ENCODE measurements around the gene NKX2-1.
"Not testable (repeated sequence)": the region's sequence is repeated elsewhere in the genome, so short reads cannot be mapped to it uniquely, and the experiment has no call there.

The NKX2-1 gene

DNA sequence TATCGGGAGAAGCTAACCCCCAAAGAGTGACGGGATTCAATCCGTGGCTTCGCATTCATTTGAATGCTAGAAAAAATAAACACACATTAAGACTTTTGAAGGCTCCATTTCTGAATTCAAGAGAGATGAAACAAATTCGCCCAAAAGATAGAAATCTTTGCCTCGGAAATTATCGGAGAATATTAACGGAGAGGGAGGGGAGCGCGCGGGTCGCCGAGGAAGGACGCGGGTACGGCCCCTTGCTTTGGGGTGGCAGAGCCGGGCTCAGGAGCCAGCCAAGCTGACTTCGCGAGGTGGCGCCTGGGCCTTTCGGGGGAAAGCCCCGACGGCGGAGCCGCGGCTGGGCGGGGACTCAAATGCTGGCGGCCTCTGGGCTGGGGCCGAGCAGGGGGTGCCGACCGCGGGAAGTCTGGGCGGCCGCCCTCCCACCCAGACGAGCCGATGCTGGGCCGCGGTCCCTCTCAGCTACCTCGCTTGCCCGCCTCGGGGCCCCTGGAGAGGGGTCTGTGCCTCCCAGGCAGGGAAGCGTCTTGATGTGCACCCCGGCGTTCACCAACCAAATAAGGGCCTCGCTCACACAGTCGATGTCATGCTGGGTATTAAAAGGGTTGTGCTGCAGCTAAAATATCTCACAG lies 14.7 kb downstream of the NKX2-1 start:
- DNase-seq: no peak

DNA sequence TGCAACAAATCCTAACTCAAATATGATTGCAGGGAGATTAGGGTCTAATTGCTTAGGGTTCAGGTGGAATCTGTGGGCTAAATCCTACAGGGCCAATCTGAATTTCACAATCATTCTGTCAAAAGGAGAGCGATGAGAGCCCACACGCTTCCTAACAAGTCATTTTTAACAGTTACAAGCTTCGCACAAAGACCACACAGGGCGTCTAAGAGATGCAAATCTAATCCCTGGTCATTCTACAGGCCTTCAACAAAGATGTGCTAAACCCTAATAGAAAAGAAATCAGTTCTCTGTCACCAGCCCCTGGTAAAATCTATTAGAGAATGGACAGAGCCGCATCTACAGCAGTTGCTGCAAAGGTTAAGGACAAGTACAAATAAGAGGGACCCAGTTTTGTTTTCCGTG lies 15.3 kb downstream of the NKX2-1 start:
- DNase-seq: no peak

DNA sequence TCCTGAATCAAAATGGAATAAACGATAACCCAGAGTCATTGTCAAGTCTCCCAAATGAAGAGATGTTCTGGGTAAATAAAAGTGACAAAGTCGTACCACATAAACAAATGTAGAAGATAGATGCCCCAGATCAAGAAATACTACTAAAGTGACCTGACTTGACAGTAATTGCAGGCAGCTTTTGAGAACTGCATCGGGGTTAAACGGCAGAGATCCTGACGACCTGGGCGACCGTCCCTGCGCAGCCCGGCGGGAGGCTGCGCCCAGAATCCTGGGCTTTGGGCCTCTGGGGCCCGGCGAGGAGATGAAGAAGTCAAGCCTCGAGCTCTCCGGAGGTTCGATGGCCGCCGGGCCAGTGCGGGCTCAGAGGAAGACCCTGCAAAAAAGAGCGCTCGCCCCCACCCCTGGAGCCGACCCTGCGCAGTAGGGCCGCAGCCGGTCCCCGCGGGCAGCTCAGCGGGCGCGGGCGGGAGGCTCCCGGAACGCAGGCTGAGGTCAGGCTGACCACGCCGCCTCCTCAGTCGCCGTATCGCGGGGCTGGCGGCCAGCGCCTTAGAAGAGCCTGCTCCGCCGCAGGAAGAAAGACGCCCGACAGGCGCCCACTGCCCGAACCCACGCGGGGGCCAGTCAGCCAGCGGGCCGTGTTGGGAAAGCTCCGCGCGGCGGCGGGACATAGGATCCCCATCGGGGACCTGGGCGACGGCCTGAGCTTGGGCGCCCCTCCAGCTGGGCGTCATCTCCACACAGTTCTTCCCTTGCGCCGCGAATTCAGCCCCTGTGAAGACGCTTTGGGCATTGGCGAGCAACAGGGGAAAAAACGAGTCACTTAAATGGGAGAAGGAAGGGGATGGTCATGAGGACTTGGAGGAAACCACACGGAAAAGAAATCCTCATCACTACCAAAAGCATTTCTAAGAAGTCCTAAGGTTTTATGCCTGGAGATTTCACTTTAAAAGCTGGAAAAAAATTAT lies 16.0 kb downstream of the NKX2-1 start:
- no peak for DNase-seq

DNA sequence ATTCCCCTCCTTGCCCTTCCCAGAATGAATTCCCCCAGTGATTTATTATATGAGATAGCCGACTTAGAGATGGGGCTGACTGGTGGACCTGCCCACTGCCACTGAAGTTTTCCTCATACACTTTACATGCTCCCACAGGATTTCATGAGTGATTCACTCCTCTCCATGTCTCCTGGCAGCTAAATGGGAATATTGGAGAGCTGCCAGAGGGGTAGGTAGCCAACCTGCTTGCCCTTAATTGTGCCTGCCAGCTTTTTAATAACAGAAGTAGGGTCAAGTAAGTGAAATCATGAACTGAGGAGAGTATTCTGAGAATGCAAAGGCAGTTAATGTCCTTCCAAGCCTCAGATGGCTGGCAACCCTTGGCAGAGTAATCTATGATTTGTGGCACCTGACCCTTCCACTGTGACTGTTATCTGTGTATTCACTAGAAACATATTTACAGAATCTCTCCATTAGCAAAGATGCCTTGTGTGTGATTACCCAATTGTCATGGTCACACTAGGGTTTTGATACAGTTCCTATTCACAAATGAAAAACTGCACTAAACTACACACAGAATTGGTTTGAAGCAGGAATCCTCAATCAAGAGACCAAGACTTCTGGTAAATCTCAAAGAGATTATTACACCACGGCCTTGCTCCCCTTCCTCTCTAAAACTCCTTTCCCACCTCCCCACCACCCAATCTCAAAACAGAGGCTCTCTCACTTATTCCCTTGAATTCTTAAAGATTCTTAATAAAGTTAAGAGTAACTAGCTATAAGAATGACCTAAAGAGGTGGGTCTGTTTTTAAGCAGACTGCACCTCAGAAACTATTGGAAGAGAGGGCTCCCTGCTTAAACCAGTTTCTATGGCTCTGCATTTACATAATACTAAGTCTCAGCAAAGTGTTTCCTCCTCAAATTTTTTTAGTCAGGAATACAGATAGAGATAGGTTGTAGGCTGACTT lies 17.2 kb downstream of the NKX2-1 start:
- DNase-seq: no peak

DNA sequence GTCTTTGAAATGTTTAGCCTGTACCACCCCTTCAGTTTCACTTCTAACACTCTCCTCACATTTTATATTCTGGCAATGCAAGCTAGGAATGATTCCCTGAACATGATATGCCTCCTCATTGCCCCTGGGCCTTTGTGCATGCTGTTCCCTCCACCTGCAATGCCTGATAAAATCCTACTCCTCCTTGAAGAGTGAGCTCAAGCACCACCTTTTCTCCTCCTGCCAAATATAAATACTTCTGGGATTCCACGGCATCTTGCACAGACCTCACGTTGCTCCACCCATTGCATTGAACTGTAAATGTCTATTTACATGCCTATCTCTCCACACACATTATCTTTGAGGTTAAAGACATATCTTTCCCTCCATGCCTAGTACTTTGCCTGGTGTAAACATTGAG lies 21.1 kb downstream of the NKX2-1 start:
- DNase-seq: no peak

DNA sequence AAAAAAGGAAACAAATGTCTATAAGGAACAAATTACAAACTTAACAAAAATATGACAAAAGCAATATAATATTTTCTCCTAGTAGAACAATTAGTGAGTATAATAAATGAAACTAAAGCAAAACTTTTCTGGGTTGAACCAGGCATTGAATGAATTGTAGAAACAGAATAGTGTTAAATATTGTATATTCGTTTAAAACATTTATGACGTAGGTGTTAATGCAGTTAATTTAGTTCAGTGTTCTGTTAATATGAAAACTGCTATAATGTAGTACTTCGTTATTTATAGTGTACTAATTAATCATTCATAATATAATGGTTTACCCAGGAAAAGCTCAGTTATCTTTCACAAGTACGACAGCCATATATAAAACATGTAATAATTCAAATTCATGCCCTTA lies 23.7 kb downstream of the NKX2-1 start:
- no peak for DNase-seq

DNA sequence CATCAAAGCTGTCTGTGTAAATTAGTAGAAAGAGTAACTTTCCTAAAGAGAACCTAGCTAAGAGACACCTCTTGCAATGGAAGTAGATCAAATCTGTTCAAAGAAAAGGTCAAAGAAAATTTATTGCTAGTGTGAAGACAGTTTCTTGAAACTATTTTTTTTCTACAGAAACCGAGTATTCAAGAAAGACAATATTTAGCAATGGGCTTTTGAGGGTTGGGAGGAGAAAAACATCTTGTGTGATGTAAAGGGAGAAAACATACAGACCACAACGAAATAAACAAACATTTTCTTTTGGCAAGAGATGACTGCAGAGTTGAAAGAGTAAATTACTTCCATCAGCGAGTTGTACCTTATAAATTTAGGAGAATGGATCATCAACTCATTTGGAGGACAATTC lies 24.4 kb downstream of the NKX2-1 start:
- no peak for DNase-seq

DNA sequence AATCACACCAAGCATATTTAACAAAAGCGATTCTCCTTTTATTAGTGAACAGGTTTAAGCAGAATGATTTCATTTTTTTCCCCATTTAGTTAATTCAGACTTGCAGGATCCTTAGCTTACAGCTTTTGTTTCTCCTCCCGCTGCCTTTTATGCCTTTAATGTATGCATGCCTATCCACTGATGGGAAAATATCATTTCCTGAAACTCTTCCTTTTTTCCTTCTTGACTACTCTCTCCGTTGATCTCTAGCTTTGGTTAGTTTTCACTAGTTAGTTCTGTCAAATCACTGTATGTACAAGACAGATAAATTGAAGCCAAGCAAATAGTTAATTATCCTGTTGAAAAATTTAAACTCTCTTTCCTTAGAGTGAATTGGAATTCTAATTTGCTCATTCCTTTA lies 26.3 kb downstream of the NKX2-1 start:
- DNase-seq: no peak

DNA sequence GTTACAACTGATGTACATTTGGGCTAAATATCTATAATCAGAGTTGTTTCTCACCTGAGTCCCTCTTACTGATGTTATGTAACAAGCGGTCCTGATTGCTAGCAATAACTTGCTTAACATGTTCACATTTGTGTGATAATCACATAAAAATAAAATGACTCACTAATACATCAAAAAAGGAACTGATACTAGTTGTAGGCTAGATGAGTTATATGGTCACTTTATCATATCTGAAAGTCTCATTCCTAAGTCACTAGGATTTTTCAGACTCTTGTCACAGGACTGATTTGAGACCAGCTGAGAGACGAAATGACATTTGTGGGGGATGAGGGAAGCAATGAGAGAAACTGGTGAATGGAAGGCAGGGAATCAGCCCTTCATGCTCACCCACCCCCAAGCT lies 34.3 kb downstream of the NKX2-1 start:
- no peak for DNase-seq

DNA sequence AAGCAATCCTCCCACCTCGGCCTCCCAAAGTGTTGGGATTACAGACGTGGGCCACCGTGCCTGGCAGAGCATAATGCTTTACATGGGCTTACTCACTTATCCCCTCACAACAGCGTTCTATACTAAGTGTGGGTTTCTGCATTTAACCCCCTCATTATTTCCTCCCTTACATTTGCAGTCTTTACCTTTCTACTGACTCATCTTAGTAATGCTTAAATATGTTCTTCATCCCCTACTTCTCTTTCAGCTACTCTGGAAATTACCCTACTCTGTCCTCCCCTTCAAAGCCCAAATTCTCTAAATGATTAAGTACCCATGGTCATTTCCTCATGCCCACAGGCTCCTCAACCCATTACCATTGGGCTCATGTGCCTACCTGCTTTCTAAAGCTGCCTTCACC lies 40.7 kb downstream of the NKX2-1 start:
- no peak for DNase-seq

DNA sequence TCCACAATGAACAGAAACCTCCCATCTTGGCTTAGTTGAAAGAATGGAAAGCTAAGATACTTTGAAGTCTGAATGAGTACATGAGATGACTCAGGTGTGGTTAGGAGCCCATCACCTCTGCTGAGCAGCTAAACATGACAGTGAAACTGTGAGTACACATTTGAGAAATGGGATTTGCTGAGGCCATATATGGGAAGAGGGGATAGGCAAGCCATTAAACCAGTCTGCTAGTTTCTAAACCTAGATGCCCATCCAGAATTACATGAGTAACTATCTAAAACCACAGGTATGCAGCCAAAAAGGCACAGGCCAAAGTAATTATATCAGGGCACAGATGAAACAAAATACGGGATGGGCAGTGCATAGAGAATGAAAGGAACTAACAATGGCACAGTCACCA lies 41.2 kb downstream of the NKX2-1 start:
- no peak for DNase-seq

DNA sequence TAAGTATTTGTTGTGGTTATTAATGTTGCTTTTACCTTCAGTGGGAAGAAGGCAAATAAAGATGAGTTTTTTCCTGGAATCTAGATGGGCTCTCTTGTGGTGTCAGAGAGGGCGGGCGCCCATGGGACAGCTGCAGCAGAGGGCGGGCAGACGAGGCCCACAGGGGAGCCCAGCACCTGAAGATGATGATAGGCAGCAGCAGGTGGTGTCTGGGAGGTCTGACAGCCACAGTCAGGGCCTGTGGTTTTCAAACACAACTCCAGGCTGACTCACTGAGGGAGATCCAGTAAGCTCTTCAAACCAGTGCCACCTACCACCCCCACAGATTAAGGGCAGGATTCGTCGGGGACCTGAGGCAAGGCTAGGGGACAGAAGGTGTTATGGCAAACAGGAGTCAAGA lies 42.8 kb downstream of the NKX2-1 start:
- no peak for DNase-seq

DNA sequence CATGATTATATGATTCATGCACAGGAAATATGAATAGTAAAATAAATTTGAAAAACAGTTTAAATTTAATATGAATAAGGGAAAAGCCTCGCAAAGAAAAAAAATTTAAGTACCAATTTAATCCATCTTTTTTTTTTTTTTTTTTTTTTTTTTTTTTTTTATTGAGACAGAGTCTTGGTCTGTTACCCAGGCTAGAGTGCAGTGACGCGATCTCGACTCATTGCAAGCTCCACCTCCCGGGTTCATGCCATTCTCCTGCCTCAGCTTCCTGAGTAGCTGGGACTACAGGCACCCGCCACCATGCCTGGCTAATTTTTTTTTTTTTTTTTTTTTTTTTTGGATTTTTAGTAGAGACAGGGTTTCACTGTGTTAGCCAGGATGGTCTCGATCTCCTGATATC lies 44.0 kb downstream of the NKX2-1 start:
- DNase-seq: not testable (repeated sequence)

DNA sequence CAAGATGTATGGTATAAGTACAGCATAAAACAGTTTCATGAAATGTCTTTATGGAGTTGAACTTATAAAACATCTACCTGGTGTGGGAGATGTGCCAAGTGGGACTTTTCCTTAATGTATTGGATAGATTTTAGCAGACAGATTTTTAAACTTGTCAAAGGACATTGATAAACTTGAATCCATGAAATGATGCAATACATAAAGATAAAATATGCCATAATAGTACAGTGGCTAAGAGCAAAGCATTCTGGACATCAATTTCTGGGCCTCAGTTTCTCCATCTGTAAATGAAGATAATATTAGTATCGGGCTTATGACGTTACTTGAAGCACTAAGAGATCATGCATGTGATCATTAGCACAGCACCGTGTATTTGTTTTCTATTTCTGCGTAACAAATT lies 45.4 kb downstream of the NKX2-1 start:
- no peak for DNase-seq

DNA sequence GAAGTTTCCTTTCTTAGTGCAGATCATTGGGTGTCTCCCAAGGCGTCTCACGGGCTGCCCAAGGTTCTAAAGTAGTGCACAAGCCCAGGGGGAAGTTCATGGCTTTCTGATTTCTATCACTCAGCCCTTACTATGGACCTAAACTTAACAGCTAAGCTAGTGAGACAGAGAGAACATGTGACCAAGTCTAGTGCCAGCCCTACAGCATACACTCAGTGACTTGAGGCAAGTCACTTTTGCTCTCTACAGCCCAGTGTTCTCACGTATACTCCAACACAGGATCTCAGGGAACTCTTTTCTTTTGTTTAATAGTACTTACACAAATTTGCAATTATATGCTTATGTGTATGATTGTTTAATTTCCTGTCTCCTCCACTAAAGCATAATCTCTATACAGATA lies 48.6 kb downstream of the NKX2-1 start:
- no peak for DNase-seq

DNA sequence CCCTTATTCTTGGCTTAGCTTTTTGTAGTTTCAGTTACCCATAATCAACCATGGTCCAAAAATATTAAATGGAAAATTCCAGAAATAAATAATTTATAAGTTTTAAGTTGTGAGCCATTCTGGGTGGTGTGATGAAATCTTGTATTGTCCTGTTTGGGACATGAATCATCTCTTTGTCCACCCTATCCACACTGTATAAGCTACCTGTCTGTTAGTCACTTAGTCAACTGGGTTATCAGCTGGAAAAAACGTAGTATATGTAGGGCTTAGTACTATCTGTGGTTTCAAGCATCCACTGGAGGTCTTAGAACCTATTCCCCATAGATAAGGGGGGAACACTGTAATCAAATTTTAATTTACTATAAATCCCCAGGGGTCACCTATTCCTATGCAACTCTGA lies 52.7 kb downstream of the NKX2-1 start:
- no peak for DNase-seq
